ENCODE measurements around the gene PEX10.

Gene PEX10

DNA sequence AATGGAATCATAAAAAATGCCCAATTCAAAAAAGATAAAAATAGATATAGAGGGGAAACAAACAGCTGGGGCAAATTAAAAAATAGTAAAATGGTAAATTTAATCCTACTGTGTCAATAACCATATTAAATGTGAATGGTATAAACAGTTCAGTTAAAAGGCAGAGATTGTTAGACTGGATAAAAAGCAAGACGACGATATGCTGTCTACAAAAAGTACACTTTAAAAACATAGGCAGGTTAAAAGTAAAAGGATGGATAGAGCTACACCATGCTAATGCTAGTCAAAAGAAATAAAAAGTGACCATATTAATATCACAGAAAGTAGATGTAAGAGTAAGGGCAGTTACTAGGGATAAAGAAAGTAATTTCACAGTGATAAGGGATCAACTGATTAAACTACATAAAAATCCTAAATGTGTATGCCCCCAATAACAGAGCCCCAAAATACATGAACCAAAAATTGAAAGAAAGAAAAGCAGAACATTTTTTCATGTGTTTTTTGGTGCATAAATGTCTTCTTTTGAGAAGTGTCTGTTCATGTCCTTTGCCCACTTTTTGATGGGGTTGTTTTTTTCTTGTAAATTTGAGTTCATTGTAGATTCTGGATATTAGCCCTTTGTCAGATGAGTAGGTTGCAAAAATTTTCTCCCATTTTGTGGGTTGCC lies 48.4 kb downstream of the PEX10 start:
- in situ Hi-C loops (cut with MboI; ENCODE audit: low pct_unique_long_range_greater_than_20kb, low sequenced_read_pairs, unreplicated experiment) = no loop called here
- TF ChIP-seq, protein P1, sequence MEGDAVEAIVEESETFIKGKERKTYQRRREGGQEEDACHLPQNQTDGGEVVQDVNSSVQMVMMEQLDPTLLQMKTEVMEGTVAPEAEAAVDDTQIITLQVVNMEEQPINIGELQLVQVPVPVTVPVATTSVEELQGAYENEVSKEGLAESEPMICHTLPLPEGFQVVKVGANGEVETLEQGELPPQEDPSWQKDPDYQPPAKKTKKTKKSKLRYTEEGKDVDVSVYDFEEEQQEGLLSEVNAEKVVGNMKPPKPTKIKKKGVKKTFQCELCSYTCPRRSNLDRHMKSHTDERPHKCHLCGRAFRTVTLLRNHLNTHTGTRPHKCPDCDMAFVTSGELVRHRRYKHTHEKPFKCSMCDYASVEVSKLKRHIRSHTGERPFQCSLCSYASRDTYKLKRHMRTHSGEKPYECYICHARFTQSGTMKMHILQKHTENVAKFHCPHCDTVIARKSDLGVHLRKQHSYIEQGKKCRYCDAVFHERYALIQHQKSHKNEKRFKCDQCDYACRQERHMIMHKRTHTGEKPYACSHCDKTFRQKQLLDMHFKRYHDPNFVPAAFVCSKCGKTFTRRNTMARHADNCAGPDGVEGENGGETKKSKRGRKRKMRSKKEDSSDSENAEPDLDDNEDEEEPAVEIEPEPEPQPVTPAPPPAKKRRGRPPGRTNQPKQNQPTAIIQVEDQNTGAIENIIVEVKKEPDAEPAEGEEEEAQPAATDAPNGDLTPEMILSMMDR (IDR thresholded peaks at IDR 0.05; ENCODE audit: extremely low read depth, insufficient read depth, missing control alignments) = no peak
- no peak for DNase-seq (ENCODE audit: low spot score)

DNA sequence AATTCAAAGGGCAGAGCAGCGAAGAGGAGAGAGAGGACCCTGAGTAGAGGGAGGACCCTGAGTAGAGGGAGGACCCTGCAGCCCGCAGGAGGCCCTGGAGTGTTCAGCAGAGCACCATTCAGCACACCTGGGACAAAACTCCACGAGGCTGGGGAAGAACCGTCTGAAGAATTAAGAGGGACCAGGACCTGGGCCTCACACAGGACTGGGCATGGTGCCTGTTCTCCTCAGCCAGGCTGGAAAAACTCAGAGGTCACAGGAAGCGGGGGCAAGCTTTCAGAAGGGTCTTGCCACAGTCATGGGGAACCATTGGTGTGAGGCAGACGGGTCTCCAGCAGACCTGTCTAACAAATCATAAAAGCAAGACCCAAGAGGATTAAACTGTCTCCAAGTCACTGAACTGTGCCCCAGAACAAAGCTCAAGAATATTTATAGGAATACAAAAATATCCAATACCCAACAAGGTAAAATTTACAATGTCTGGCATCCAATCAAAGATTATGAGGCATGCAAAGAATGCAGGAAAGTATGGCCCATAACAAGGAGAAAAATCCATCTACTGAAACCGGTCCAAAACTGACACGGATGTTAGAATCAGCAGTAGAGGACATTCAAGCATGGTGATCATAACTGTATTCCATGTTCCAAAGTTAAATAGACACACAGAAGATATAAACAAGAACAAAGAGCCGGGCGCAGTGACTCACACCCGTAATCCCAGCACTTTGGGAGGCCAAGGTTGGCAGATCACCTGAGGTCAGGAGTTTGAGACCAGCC lies 51.6 kb downstream of the PEX10 start:
- in situ Hi-C loops (cut with MboI; ENCODE audit: low pct_unique_long_range_greater_than_20kb, low sequenced_read_pairs, unreplicated experiment) = no loop called here
- DNase-seq (ENCODE audit: low spot score) = no peak
- TF ChIP-seq, protein P1 (IDR thresholded peaks at IDR 0.05; ENCODE audit: extremely low read depth, insufficient read depth, missing control alignments) = no peak

DNA sequence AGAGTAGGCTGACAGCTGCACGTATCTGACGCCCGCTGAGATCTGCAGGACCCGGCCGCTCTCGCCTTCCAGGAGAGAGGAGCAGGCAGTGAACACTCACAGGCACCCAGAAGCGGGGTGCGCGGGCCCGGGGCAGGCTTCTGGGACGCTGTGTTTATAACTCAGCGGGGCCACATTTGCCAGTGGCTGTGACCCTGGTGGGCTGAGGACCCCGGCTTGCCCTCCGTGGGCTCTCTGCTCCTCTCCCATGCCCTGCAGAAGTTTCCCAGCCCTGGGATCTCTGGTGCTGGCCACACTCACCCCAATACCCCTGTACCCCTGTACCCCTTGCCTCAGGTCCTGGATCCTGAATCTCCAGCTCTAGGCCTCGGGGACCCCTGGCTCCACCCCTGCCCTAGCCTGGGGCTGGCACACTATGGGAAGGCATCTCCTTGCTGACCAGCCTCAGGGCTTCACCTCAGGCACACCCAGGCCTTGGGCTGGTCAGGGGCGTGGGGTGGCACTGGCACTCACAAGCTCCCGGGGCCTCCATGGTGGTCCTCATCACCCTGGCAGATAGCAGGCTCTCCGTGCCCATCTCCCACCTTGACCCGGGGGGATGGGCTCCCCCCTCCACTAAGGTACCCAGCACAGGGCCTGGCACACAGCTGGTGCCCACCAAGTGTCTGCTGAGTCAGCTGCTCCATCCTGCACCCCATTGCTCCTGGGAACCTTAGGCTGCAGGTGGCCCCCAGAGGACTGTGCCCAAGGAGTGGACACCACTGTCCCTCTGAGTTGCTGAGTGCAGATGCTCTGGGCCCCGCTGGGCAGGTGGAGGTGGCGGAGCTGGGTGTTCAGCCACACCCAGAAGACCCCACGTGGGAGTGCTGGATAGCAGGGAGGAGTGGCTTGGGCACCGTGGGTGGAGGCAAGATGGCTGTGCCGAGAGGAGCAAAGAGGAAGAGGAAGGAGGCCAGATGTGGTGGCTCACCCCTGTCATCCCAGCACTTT lies 53.4 kb downstream of the PEX10 start:
- TF ChIP-seq, protein P1 (IDR thresholded peaks at IDR 0.05; ENCODE audit: extremely low read depth, insufficient read depth, missing control alignments) = no peak
- DNase-seq (ENCODE audit: low spot score) = no peak
- in situ Hi-C loops (cut with MboI; ENCODE audit: low pct_unique_long_range_greater_than_20kb, low sequenced_read_pairs, unreplicated experiment) = no loop called here

DNA sequence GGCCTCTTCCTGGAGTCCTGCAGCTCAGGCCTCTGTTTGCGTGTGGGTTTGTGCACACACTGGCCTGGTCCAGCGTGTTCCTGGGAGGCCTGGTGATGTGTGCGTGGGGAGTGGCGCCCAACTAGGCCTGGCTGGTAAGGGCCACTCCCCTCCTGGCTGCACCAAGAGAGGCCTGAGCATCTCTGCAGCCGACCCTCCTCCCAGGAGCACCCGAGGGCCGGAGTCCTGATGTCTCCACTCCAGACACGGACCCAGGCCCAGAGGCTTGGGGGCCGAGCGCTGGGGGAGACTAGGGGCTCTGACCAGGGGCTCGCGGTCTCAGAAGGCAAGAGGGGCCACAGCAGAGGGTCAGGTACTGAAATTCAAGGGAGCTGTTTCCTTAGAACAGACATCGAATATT lies 54.3 kb downstream of the PEX10 start:
- no peak for DNase-seq (ENCODE audit: low spot score)
- TF ChIP-seq, protein P1 (IDR thresholded peaks at IDR 0.05; ENCODE audit: extremely low read depth, insufficient read depth, missing control alignments) = no peak
- in situ Hi-C loops (cut with MboI; ENCODE audit: low pct_unique_long_range_greater_than_20kb, low sequenced_read_pairs, unreplicated experiment) = no loop called here

DNA sequence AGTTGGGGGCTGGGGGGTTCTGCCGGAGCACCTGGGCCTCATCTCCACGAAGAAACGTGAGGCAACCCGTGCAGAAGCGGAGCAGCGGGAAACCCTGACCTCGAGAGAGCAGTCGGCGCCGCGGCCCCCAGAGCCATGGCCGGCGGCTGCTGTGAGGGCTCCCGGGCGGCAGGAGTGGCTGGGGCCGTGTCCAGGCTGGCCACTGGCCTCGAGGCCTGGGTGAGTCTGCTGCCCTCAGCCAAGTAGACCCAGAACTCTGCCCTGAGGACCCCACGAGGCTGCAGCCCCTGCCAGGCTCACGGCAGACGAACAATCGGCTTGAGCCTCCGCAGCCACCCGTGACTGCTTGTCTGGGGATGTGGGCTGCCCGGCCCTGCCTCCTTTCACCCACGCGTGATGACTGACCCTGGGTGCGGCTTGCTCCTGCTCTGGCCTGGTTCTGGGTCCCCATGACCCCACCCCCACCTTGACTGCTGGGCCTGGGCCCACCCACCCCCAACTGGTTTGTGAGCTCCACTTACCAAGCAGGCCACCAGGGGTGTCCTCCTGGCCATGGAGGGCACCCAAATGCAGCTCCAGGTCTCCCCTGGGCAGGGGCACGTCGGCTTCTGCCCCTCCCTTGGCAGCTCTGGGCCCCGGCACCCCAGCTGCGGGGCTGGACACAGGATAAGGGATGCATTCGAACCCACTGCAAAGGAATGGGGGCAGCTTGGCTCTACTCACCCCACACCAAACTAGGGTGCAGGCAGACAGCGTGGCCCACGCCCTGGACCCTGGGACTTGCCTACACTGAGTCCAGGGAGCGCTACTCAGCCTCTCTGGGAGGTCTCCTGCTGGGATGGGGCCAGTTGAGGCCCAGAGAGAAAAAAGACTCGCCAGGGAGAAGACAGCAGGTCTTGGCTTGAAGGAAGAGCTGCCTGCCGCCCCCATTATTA lies 55.2 kb downstream of the PEX10 start:
- TF ChIP-seq, protein P1 (IDR thresholded peaks at IDR 0.05; ENCODE audit: extremely low read depth, insufficient read depth, missing control alignments) = no peak
- DNase-seq (ENCODE audit: low spot score) = no peak
- in situ Hi-C loops (cut with MboI; ENCODE audit: low pct_unique_long_range_greater_than_20kb, low sequenced_read_pairs, unreplicated experiment) = no loop called here

Data from GM13977 (cell line).